ENCODE results near the gene ZXDC. TPM values are rescaled to one million over a fixed set of nuclear protein-coding genes. Genes with fewer than 3 reads are reported as not detected.

The ZXDC gene
- total RNA-seq, 2 donors from 2014 or later: 30.5 to 31.6 TPM

DNA sequence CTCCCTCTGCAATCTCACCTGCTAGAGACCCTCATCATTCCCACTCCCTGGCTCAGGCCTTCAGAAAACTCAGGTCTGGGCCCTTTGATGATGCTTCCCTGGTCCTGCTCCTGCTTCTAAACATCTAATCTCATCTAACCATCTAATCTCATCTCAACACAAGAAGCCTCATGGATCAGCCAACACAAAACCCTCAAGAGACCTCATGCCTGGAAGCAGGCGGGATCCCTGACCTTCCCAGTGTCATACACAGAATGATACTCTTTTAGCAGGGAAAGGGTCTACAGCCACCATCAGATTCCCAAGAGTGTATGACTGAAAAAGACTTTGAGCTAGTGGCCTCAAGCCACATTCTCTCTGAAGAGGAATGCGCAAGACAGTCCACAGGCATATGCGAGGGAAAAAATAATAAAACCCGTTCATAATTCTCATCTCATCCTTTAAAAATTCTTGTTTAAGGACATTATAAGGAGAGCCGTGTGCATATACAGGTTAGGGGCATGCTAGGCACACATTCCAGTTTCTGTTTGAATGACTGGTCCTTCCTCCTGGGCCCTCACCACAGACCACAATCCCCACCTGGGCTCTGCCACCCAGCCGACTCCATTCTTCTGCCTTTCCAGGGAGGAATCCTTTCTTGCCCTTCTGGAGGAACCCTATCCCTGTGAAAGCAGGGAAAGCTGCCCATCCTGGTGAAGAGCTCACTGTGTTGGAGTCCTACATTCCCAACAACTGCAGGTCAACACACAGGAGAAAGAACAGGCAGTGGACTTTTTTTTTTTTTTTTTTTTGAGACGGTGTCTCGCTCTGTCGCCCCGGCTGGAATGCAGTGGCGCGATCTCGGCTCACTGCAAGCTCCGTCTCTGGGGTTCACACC, 2.2 kb downstream of the ZXDC start:
- Mint-ChIP-seq H3K4me1 (peaks cover 36% of the 10 kb centered on the region), H3K4me3 (peak overlapping the region; percentile 80), H3K9me3 (no peaks in the 10 kb centered on the region), H3K36me3 (ENCODE audit: low read depth) (peaks cover 33% of the 10 kb centered on the region), H3K27ac (peak overlapping the region; percentile 4), H3K27me3 (ENCODE audit: insufficient read depth) (peaks cover 2% of the 10 kb centered on the region)
- H3K4me3 ChIP-seq (ENCODE audit: low read length): peak overlapping the region; percentile 87
- TF ChIP-seq, protein P1, sequence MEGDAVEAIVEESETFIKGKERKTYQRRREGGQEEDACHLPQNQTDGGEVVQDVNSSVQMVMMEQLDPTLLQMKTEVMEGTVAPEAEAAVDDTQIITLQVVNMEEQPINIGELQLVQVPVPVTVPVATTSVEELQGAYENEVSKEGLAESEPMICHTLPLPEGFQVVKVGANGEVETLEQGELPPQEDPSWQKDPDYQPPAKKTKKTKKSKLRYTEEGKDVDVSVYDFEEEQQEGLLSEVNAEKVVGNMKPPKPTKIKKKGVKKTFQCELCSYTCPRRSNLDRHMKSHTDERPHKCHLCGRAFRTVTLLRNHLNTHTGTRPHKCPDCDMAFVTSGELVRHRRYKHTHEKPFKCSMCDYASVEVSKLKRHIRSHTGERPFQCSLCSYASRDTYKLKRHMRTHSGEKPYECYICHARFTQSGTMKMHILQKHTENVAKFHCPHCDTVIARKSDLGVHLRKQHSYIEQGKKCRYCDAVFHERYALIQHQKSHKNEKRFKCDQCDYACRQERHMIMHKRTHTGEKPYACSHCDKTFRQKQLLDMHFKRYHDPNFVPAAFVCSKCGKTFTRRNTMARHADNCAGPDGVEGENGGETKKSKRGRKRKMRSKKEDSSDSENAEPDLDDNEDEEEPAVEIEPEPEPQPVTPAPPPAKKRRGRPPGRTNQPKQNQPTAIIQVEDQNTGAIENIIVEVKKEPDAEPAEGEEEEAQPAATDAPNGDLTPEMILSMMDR (conservative IDR thresholded peaks at IDR 0.05): no peak
- H3K9ac ChIP-seq (ENCODE audit: extremely low read depth, low read length, poor library complexity, severe bottlenecking): no peak overlapping the region
- 89 to 91% methylated on average over 3 to 14 of the region's 14 CpGs for WGBS, 2 experiments (ENCODE audit: insufficient coverage in 1 of 2, insufficient read length in 1 of 2)
- no peak overlapping the region for H3K27ac ChIP-seq (ENCODE audit: low read depth, low read length)
- H3K4me1 ChIP-seq (ENCODE audit: control insufficient read depth, insufficient read depth, low read length): peaks cover 5% of the 10 kb centered on the region
- H3K9me3 ChIP-seq (ENCODE audit: control insufficient read depth, low read length): no peaks in the 10 kb centered on the region
- DNase-seq: no peak
- peaks cover 36% of the 10 kb centered on the region for H3K36me3 ChIP-seq (ENCODE audit: control insufficient read depth, insufficient read depth, low read length)
- no peaks in the 10 kb centered on the region for H3K27me3 ChIP-seq (ENCODE audit: control insufficient read depth, insufficient read depth, low read length, poor library complexity, severe bottlenecking)

DNA sequence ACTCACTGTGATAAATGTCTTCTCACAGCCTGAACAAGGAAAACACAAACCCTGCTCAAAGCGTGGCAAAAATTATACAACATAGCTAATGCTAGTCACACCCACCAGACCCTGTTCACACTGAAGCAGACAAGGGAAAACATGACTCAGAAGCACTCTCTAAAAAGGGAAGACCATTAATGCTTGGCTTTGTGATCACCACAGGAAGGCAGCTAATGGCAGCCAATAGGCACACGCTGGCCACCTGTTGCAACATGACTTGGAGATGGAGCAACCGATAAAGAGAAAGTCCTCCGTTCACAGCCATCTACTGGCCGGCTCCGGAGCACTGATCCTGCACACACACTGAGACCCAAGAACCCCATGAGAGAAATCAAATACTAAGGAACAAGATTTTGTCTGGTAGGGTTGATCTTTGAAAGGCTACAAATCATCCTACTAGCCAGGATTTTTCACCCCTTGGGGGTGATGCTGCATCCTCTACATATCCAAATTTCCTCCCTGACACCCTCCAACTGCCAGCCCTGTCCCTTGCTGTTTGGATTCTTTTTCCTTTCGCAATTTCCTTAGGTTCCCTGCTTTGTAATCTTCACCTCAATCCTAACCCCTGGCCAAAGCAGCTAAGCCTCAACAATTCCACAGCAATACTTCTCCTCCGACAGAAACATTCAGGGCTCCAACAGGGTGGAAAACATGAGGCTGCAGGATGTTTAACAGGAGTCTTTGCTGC, 3.2 kb downstream of the ZXDC start:
- Histone ChIP-seq H3K4me1 (ENCODE audit: control insufficient read depth, insufficient read depth, low read length) (peaks cover 5% of the 10 kb centered on the region), H3K4me3 (ENCODE audit: low read length) (peak overlapping the region; percentile 87), H3K27ac (ENCODE audit: low read depth, low read length) (no peak overlapping the region), H3K36me3 (ENCODE audit: control insufficient read depth, insufficient read depth, low read length) (peaks cover 47% of the 10 kb centered on the region), H3K27me3 (ENCODE audit: control insufficient read depth, insufficient read depth, low read length, poor library complexity, severe bottlenecking) (no peaks in the 10 kb centered on the region), H3K9ac (ENCODE audit: extremely low read depth, low read length, poor library complexity, severe bottlenecking) (no peak overlapping the region), H3K9me3 (ENCODE audit: control insufficient read depth, low read length) (no peaks in the 10 kb centered on the region)
- TF ChIP-seq, protein P1 (conservative IDR thresholded peaks at IDR 0.05): no peak
- no peak for DNase-seq
- H3K36me3 Mint-ChIP-seq (ENCODE audit: low read depth): peaks cover 41% of the 10 kb centered on the region
- peaks cover 36% of the 10 kb centered on the region for H3K4me1 Mint-ChIP-seq
- no peak overlapping the region for H3K27ac Mint-ChIP-seq
- no peaks in the 10 kb centered on the region for H3K9me3 Mint-ChIP-seq
- 89 to 100% methylated on average over 2 to 8 of the region's 8 CpGs for WGBS, 2 experiments (ENCODE audit: insufficient coverage in 1 of 2, insufficient read length in 1 of 2)
- peaks cover 2% of the 10 kb centered on the region for H3K27me3 Mint-ChIP-seq (ENCODE audit: insufficient read depth)
- peak overlapping the region; percentile 80 for H3K4me3 Mint-ChIP-seq

DNA sequence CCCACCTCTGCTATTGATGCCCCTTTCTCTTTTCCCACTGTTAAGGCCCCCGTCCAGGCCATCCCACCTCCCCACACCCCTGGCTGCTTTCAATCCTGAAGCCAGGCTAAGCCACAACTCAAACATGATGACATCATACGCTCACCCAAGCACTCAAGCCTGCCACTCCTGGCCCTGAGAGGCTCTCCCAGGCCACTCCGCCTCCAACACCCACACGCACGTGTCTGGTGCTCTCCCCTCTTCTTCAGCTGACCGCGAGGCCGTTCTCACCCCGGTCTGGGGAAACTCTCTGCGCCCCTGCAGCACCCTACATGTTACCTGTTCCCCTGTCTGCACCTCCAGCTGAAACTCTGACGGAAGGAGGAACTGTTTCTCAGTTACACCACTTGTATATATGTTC, 6.2 kb downstream of the ZXDC start:
- TF ChIP-seq, protein P1 (conservative IDR thresholded peaks at IDR 0.05): no peak
- H3K27me3 Mint-ChIP-seq (ENCODE audit: insufficient read depth): peaks cover 2% of the 10 kb centered on the region
- peaks cover 65% of the 10 kb centered on the region for H3K36me3 Mint-ChIP-seq (ENCODE audit: low read depth)
- H3K27ac Mint-ChIP-seq: peak overlapping the region; percentile 64
- no peaks in the 10 kb centered on the region for H3K9me3 Mint-ChIP-seq
- Histone ChIP-seq H3K36me3 (ENCODE audit: control insufficient read depth, insufficient read depth, low read length) (peaks cover 76% of the 10 kb centered on the region), H3K27me3 (ENCODE audit: control insufficient read depth, insufficient read depth, low read length, poor library complexity, severe bottlenecking) (no peaks in the 10 kb centered on the region), H3K4me3 (ENCODE audit: low read length) (no peak overlapping the region), H3K4me1 (ENCODE audit: control insufficient read depth, insufficient read depth, low read length) (peaks cover 5% of the 10 kb centered on the region), H3K9me3 (ENCODE audit: control insufficient read depth, low read length) (no peaks in the 10 kb centered on the region), H3K9ac (ENCODE audit: extremely low read depth, low read length, poor library complexity, severe bottlenecking) (no peak overlapping the region), H3K27ac (ENCODE audit: low read depth, low read length) (no peak overlapping the region)
- no peak for DNase-seq
- peaks cover 36% of the 10 kb centered on the region for H3K4me1 Mint-ChIP-seq
- no peak overlapping the region for H3K4me3 Mint-ChIP-seq
- 92 to 95% methylated on average over 9 to 11 of the region's 11 CpGs for WGBS, 2 experiments (ENCODE audit: insufficient coverage in 1 of 2, insufficient read length in 1 of 2)
